Neural cell (in vitro differentiated cells): ENCODE measurements around the gene CDKN2AIPNL. TPM values are rescaled to one million over a fixed set of nuclear protein-coding genes. Genes with fewer than 3 reads are reported as not detected.
"Not testable (repeated sequence)": the region's sequence is repeated elsewhere in the genome, so short reads cannot be mapped to it uniquely, and the experiment has no call there.

Experiments used
- H2AFZ ChIP-seq: fragments of 200-600, 300-800 bp; sonication (generic), shearing (Covaris generic); 2 replicates; pipeline ENCODE4 v1.6.0; 2014; ENCODE audit warnings: low read depth, mild to moderate bottlenecking, antibody characterized with exemption, low read length, moderate library complexity
- H3F3A ChIP-seq: fragments of 200-600 bp; shearing (Covaris generic); 2 replicates; pipeline ENCODE4 v1.6.1; 2016; ENCODE audit warnings: mild to moderate bottlenecking, moderate library complexity, mixed read lengths, antibody characterized with exemption, low read length; ENCODE audit not compliant: insufficient read depth, poor library complexity, severe bottlenecking
- H3K27ac ChIP-seq: fragments of 200-600, 300-800 bp; sonication (generic), shearing (Covaris generic); 2 replicates; pipeline ENCODE4 v1.5.1; 2014; ENCODE audit warnings: mild to moderate bottlenecking, low read length, moderate library complexity
- H3K27me3 ChIP-seq: fragments of 300-800, 200-600 bp; sonication (generic), shearing (Covaris generic); 2 replicates; pipeline ENCODE4 v1.6.0; 2014; ENCODE audit warnings: mild to moderate bottlenecking, low read depth, low read length, moderate library complexity; ENCODE audit not compliant: insufficient read depth
- H3K36me3 ChIP-seq: fragments of 300-800, 200-600 bp; sonication (generic), shearing (Covaris generic); 2 replicates; pipeline ENCODE4 v1.5.1; 2014; ENCODE audit warnings: mild to moderate bottlenecking, antibody characterized with exemption, low read length, moderate library complexity; ENCODE audit not compliant: insufficient read depth
- H3K4me2 ChIP-seq: fragments of 300-800, 200-600 bp; sonication (generic), shearing (Covaris generic); 2 replicates; pipeline ENCODE4 v1.6.0; 2014; ENCODE audit warnings: mild to moderate bottlenecking, low read length
- H3K4me3 ChIP-seq: fragments of 300-800, 200-600 bp; sonication (generic), shearing (Covaris generic); 2 replicates; pipeline ENCODE4 v1.5.1; 2014; ENCODE audit warnings: mild to moderate bottlenecking, low read length, moderate library complexity
- H3K79me2 ChIP-seq: fragments of 200-600 bp; shearing (Covaris generic); replicated peaks from 2 replicates; pipeline ENCODE4 v1.6.0; 2014; ENCODE audit warnings: mild to moderate bottlenecking, low read length, moderate library complexity; ENCODE audit not compliant: insufficient read depth
- H3K9ac ChIP-seq: fragments of 300-800, 200-600 bp; sonication (generic), shearing (Covaris generic); 2 replicates; pipeline ENCODE4 v1.6.1; 2016; ENCODE audit warnings: mild to moderate bottlenecking, low read length, mixed read lengths
- H3K9me2 ChIP-seq: fragments of 200-600 bp; shearing (Covaris generic); 2 replicates; pipeline ENCODE4 v1.6.1; 2016; ENCODE audit warnings: mild to moderate bottlenecking, low read length, mixed read lengths; ENCODE audit not compliant: insufficient read depth
- H3K9me3 ChIP-seq: fragments of 200-600, 300-800 bp; sonication (generic), shearing (Covaris generic); 2 replicates; pipeline ENCODE4 v1.6.1; 2016; ENCODE audit warnings: mild to moderate bottlenecking, mixed run types, low read length, moderate library complexity, mixed read lengths
- H4K20me1 ChIP-seq: fragments of 200-600 bp; shearing (Covaris generic); 2 replicates; pipeline ENCODE4 v1.6.1; 2016; ENCODE audit warnings: mild to moderate bottlenecking, mixed run types; ENCODE audit not compliant: insufficient read depth
- CTCF ChIP-seq: fragments of 450-650 bp; IDR thresholded peaks from 2 replicates; pipeline ENCODE4 v1.5.1; 2014; ENCODE audit warnings: antibody characterized with exemption, mild to moderate bottlenecking, moderate library complexity; ENCODE audit not compliant: poor library complexity, severe bottlenecking
- EP300 ChIP-seq: fragments of 450-650 bp; conservative IDR thresholded peaks from 2 replicates; pipeline ENCODE4 v1.6.1; 2014; ENCODE audit warnings: antibody characterized with exemption, mild to moderate bottlenecking, moderate library complexity; ENCODE audit not compliant: poor library complexity, severe bottlenecking
- EZH2 ChIP-seq: fragments of 200-600, 300-800 bp; shearing (Covaris generic), sonication (generic); IDR thresholded peaks from 2 replicates; pipeline ENCODE4 v1.6.1; 2014; ENCODE audit warnings: antibody characterized with exemption, low read length, borderline replicate concordance, mild to moderate bottlenecking; ENCODE audit not compliant: insufficient read depth, poor library complexity, severe bottlenecking
- MXI1 ChIP-seq: fragments of 450-650 bp; conservative IDR thresholded peaks from 2 replicates; pipeline ENCODE4 v1.6.1; 2014; ENCODE audit warnings: antibody characterized with exemption, mild to moderate bottlenecking; ENCODE audit not compliant: poor library complexity, severe bottlenecking
- POLR2AphosphoS5 ChIP-seq: IDR thresholded peaks from 2 replicates; pipeline ENCODE4 v1.6.1; 2012
- RAD21 ChIP-seq: fragments of 450-650 bp; conservative IDR thresholded peaks from 2 replicates; pipeline ENCODE4 v1.6.1; 2014; ENCODE audit warnings: antibody characterized with exemption, mild to moderate bottlenecking, moderate library complexity
- REST ChIP-seq: IDR thresholded peaks from 2 replicates; pipeline ENCODE4 v1.6.1; 2012; ENCODE audit warnings: borderline replicate concordance
- SMC3 ChIP-seq: fragments of 450-650 bp; conservative IDR thresholded peaks from 2 replicates; pipeline ENCODE4 v1.6.1; 2014; ENCODE audit warnings: antibody characterized with exemption, mild to moderate bottlenecking, moderate library complexity; ENCODE audit not compliant: poor library complexity
- TAF1 ChIP-seq: IDR thresholded peaks from 2 replicates; pipeline ENCODE4 v1.6.1; 2012; ENCODE audit warnings: low read depth
- polyA plus RNA-seq: library from polyadenylated mRNA; depleted of rRNA; stranded (reverse); fragments of >200 nt; gene quantifications from 2 replicates; pipeline ENCODE4 v1.2.3, GENCODE V29; 2014

Gene CDKN2AIPNL
- polyA plus RNA-seq, 1 donor from 2014 or later: 78.4 TPM

DNA sequence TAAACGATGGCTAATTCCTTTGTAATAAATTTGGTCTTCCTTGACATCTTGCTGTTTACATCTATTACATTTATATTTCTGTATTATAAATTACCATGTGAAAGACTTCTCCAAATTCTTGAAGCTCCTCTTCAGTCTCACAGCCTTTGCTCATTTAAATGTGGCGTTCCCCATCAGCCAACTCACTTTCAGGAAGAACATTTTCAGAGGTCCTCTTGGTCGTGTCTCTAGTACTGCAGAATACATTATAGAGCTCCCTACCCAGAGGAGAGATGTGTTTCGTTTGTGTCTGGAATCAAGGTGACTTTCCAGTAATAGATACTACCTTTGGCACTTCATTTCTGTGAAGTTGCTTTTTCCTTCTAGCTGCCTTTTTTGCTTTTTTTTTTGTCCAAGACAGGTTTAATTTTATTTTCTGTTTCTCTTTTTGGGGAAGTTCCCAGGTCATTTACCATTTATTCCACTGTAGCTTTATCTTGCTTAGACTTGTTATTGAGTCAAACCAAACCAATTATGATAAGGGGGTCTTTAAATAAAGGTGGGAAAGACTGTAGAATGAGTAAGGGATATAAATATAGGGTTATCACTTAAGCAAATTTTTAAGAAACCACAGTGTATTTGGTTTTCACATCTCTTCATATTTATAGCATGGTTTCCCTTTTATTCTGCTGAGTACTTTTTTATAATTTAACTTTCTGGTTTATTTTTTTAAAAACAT, 27.5 kb downstream of the CDKN2AIPNL start:
- no peak overlapping the region for H2AFZ ChIP-seq
- no peaks in the 10 kb centered on the region for H3K9me3 ChIP-seq
- H3K9ac ChIP-seq: no peak overlapping the region
- no peaks in the 10 kb centered on the region for H3K27me3 ChIP-seq
- H3K36me3 ChIP-seq: no peaks in the 10 kb centered on the region
- H4K20me1 ChIP-seq: no peaks in the 10 kb centered on the region
- H3K27ac ChIP-seq: no peak overlapping the region
- H3F3A ChIP-seq: no peaks in the 10 kb centered on the region
- H3K9me2 ChIP-seq: no peaks in the 10 kb centered on the region
- H3K4me3 ChIP-seq: no peak overlapping the region
- TF ChIP-seq MXI1: no peak
- TF ChIP-seq REST: no peak
- no peak for TF ChIP-seq EZH2
- TF ChIP-seq TAF1: no peak
- H3K4me2 ChIP-seq: no peak overlapping the region
- peaks cover 4% of the 10 kb centered on the region for H3K79me2 ChIP-seq

- peaks cover 20% of the 10 kb centered on the region for H3K79me2 ChIP-seq
- H3K9ac ChIP-seq, H3K9me3 ChIP-seq, H3K9me2 ChIP-seq, H2AFZ ChIP-seq, H3K4me2 ChIP-seq, H4K20me1 ChIP-seq, H3K27ac ChIP-seq, H3K27me3 ChIP-seq, H3F3A ChIP-seq, H3K36me3 ChIP-seq, H3K4me3 ChIP-seq: not testable (repeated sequence)
Observed at GRCh38 chr5:134382204-134382603, 29.5 kb downstream of the CDKN2AIPNL start.

- H3F3A ChIP-seq: no peaks in the 10 kb centered on the region
- no peaks in the 10 kb centered on the region for H3K9me2 ChIP-seq
- no peaks in the 10 kb centered on the region for H3K27me3 ChIP-seq
- peaks cover 34% of the 10 kb centered on the region for H3K79me2 ChIP-seq
- no peaks in the 10 kb centered on the region for H3K9me3 ChIP-seq
- TF ChIP-seq CTCF: no peak
- TF ChIP-seq RAD21: no peak
- TF ChIP-seq REST: no peak
- no peak for TF ChIP-seq TAF1
- no peak for TF ChIP-seq SMC3
- no peak for TF ChIP-seq EP300
- TF ChIP-seq POLR2AphosphoS5: no peak
- no peak for TF ChIP-seq MXI1
- TF ChIP-seq EZH2: no peak
- H4K20me1 ChIP-seq: peaks cover 4% of the 10 kb centered on the region
- no peak overlapping the region for H3K4me3 ChIP-seq
- no peak overlapping the region for H3K4me2 ChIP-seq
- H2AFZ ChIP-seq: no peak overlapping the region
- H3K36me3 ChIP-seq: no peaks in the 10 kb centered on the region
- H3K27ac ChIP-seq: no peak overlapping the region
- no peak overlapping the region for H3K9ac ChIP-seq
Observed at GRCh38 chr5:134380346-134380745, 31.3 kb downstream of the CDKN2AIPNL start.
